Nephron progenitor cell (in vitro differentiated cells): ENCODE measurements around the gene ADAMTS19.

ENCODE experiments used
- DNase-seq: peaks from one replicate; pipeline ENCODE4 v3.0.0; 2021
- H3K27ac Mint-ChIP-seq: 2 replicates; pipeline ENCODE4 v1.8.0; 2021; ENCODE audit warnings: mild to moderate bottlenecking, moderate library complexity, mixed read lengths
- H3K27me3 Mint-ChIP-seq: 2 replicates; pipeline ENCODE4 v1.8.0; 2021; ENCODE audit warnings: mild to moderate bottlenecking, low read depth, mixed read lengths; ENCODE audit not compliant: poor library complexity
- H3K36me3 Mint-ChIP-seq: 2 replicates; pipeline ENCODE4 v1.8.0; 2021; ENCODE audit warnings: low read depth, mixed read lengths
- H3K4me1 Mint-ChIP-seq: 2 replicates; pipeline ENCODE4 v1.8.0; 2021; ENCODE audit warnings: mixed read lengths
- H3K4me3 Mint-ChIP-seq: 2 replicates; pipeline ENCODE4 v1.8.0; 2021; ENCODE audit warnings: mild to moderate bottlenecking, moderate library complexity, mixed read lengths
- H3K9me3 Mint-ChIP-seq: 2 replicates; pipeline ENCODE4 v1.8.0; 2021; ENCODE audit warnings: mild to moderate bottlenecking, moderate library complexity, mixed read lengths
- TF ChIP-seq, protein P1 (sequence below): fragments of 200-600 bp; sonication (generic); IDR thresholded peaks from 2 replicates; pipeline ENCODE4 v1.5.0; 2021; ENCODE audit warnings: antibody characterized with exemption

The ADAMTS19 gene

DNA sequence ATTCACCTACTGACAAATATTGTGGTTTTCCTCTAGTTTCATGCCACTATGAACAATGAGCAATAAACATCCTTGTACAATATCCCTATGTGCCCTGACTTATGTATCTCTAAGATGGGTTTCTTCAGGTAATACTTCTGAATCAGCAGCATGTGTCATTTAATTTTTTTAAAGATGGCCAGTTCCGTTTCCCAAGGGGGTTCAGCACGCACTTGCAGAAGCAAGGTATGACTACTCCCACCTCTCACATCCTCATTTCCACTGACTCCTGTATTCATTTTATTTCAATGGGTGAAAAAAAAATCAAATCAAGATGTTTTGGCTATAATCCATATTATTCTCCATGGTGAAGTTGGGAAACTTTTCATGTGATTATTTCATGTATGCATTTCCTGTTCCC is 14.7 kb upstream of the ADAMTS19 start:
- TF ChIP-seq, protein P1, sequence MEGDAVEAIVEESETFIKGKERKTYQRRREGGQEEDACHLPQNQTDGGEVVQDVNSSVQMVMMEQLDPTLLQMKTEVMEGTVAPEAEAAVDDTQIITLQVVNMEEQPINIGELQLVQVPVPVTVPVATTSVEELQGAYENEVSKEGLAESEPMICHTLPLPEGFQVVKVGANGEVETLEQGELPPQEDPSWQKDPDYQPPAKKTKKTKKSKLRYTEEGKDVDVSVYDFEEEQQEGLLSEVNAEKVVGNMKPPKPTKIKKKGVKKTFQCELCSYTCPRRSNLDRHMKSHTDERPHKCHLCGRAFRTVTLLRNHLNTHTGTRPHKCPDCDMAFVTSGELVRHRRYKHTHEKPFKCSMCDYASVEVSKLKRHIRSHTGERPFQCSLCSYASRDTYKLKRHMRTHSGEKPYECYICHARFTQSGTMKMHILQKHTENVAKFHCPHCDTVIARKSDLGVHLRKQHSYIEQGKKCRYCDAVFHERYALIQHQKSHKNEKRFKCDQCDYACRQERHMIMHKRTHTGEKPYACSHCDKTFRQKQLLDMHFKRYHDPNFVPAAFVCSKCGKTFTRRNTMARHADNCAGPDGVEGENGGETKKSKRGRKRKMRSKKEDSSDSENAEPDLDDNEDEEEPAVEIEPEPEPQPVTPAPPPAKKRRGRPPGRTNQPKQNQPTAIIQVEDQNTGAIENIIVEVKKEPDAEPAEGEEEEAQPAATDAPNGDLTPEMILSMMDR: no peak
- Mint-ChIP-seq H3K4me3 (no peak overlapping the region), H3K27me3 (no peaks in the 10 kb centered on the region), H3K4me1 (no peaks in the 10 kb centered on the region), H3K9me3 (no peaks in the 10 kb centered on the region), H3K27ac (no peak overlapping the region), H3K36me3 (no peaks in the 10 kb centered on the region)
- no peak for DNase-seq

DNA sequence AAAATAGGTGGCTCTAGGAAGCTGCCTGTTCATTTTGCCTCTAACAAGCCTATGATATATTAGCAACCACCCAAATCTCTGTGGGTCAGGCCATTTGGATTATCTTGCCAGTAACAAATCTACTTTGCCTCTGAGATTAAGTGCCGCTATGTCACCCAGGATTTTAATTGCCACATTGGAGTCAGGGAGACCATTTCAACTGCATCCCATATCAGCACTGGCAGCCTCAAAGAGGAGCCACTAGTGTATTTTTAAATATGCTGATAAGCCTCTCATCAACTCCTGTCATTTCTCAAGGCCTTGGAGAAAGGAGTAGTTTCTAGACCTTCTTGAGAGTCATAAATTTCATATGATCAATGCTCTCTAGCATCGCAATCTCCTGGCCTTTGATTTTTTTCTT is 12.1 kb upstream of the ADAMTS19 start:
- Mint-ChIP-seq H3K9me3 (no peaks in the 10 kb centered on the region), H3K27ac (no peak overlapping the region), H3K27me3 (no peaks in the 10 kb centered on the region), H3K4me1 (no peaks in the 10 kb centered on the region), H3K36me3 (no peaks in the 10 kb centered on the region), H3K4me3 (no peak overlapping the region)
- TF ChIP-seq, protein P1: no peak
- no peak for DNase-seq

DNA sequence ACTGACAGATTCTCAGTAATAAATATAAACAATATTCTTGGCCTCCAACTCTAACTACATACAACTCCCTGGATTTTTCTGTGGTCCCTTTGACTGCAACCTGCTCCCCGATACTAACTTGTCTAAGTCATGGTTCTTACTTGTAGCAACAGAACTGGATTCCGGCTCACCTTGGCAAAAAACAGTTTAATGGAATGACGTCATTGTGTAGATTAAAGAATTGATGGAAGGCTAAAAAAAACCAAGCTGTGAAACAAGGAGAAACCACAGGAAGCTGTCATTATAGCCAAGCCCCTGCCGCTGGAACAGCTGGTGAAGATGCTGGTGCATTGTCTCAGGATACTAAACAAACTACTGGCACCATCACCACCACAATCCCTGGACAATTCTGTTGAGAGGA is 11.4 kb upstream of the ADAMTS19 start:
- Mint-ChIP-seq H3K4me3 (no peak overlapping the region), H3K27me3 (no peaks in the 10 kb centered on the region), H3K9me3 (no peaks in the 10 kb centered on the region), H3K4me1 (no peaks in the 10 kb centered on the region), H3K27ac (no peak overlapping the region), H3K36me3 (no peaks in the 10 kb centered on the region)
- TF ChIP-seq, protein P1: no peak
- no peak for DNase-seq

DNA sequence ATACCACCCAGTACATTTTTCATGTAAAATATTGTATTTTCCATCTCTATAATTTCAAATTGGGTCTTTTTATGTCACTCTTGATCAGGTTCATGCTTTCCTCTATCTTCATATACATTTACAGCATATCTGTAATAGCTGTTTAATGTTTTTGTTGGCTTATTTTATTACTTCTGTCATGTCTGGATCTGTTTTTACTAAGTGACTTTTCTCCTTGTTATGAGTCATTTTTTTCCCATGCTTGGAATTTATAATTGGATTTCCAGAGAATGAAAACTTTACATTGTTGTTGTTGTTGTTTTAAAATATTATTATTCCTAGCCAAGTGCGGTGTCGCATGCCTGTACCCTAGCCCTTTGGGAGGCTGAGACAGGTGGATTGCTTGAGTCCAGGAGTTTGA is 5.6 kb upstream of the ADAMTS19 start:
- TF ChIP-seq, protein P1: no peak
- DNase-seq: no peak
- Mint-ChIP-seq H3K9me3 (peaks cover 11% of the 10 kb centered on the region), H3K27me3 (peaks cover 6% of the 10 kb centered on the region), H3K36me3 (peaks cover 11% of the 10 kb centered on the region), H3K4me1 (peaks cover 13% of the 10 kb centered on the region), H3K4me3 (no peak overlapping the region), H3K27ac (no peak overlapping the region)

DNA sequence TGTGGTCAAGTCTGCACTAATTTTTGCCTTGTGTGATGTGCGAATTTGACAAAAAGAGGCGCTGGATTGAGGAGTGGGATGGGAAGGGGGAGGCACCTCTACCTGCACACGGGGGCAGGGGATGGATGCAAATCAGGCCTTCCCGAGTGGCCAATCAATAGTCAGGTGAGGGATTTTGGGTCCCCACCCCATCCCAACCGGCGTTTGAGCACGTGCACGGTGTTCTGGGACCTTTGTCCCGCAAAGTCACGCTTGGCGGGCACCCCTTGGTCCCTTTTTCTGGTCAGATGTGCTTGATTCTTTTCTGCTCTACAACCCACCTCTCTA is 685 bp upstream of the ADAMTS19 start:
- Mint-ChIP-seq H3K27ac (no peak overlapping the region), H3K36me3 (peaks cover 6% of the 10 kb centered on the region), H3K4me1 (peaks cover 38% of the 10 kb centered on the region), H3K4me3 (peak overlapping the region; percentile 86), H3K9me3 (peaks cover 5% of the 10 kb centered on the region), H3K27me3 (peaks cover 6% of the 10 kb centered on the region)
- DNase-seq: no peak
- TF ChIP-seq, protein P1: no peak

DNA sequence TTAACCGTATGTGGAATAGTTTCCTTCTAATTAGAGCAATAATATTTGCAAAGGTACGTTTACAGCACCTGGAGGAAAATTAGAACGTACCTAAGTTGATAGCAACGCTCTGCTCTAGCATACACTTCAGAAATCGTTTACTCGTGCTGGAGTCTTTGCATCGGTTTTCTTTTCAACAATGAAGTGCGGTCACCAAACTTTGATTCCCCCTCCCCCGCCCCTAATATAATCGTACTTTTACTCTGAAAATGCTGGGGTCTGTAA is 506 bp downstream of the ADAMTS19 start:
- TF ChIP-seq, protein P1: no peak
- peaks cover 6% of the 10 kb centered on the region for H3K27me3 Mint-ChIP-seq
- no peaks in the 10 kb centered on the region for H3K36me3 Mint-ChIP-seq
- peak overlapping the region; percentile 80 for H3K27ac Mint-ChIP-seq
- H3K9me3 Mint-ChIP-seq: no peaks in the 10 kb centered on the region
- no peak for DNase-seq
- peaks cover 38% of the 10 kb centered on the region for H3K4me1 Mint-ChIP-seq
- peak overlapping the region; percentile 98 for H3K4me3 Mint-ChIP-seq
